A549 (cell line): ENCODE measurements around the gene ITPR3.

ENCODE experiments used
- CEBPB ChIP-seq, 2 experiments: fragments of >200 bp in 1 of 2; sonication (Bioruptor Twin) in 1 of 2; formaldehyde crosslinking in 1 of 2; IDR thresholded peaks; 2 replicates each; pipeline ENCODE4 v1.6.1; 2012 to 2016
- GATA3 ChIP-seq: IDR thresholded peaks from 2 replicates; pipeline ENCODE4 v1.6.1; 2012; ENCODE audit warnings: borderline replicate concordance
- HMGXB4 ChIP-seq: fragments of 250-450 bp; sonication (Bioruptor Pico); IDR thresholded peaks from 2 replicates; pipeline ENCODE4 v1.5.0; 2021; ENCODE audit warnings: mild to moderate bottlenecking, moderate library complexity, borderline replicate concordance
- JUN ChIP-seq, 2 experiments: fragments of >200 bp; sonication (Bioruptor Twin); formaldehyde crosslinking; IDR thresholded peaks; 2 replicates in 1 of 2; 3 replicates in 1 of 2; pipeline ENCODE4 v1.6.1; 2016 to 2017
- JUNB ChIP-seq: fragments of >200 bp; sonication (Bioruptor Twin); formaldehyde crosslinking; IDR thresholded peaks from 2 replicates; pipeline ENCODE4 v1.6.1; 2016
- MAX ChIP-seq: IDR thresholded peaks from 2 replicates; pipeline ENCODE4 v1.6.1; 2012
- MAZ ChIP-seq: fragments of 150-350 bp; IDR thresholded peaks from 2 replicates; pipeline ENCODE4 v1.6.1; 2014; ENCODE audit warnings: antibody characterized with exemption, low read depth, low read length, borderline replicate concordance
- POLR2A ChIP-seq: IDR thresholded peaks from 2 replicates; pipeline ENCODE4 v1.6.1; 2012; ENCODE audit warnings: mild to moderate bottlenecking, low read length
- POLR2AphosphoS2 ChIP-seq: conservative IDR thresholded peaks from 2 replicates; pipeline ENCODE4 v1.6.1; 2012; ENCODE audit warnings: low read length, improper control_type of control experiment, inconsistent platforms
- RAD21 ChIP-seq, 2 experiments: fragments of >200 bp in 1 of 2; sonication (Bioruptor Twin) in 1 of 2; formaldehyde crosslinking in 1 of 2; IDR thresholded peaks in 1 of 2; conservative IDR thresholded peaks in 1 of 2; 2 replicates in 1 of 2; 3 replicates in 1 of 2; pipeline ENCODE4 v1.6.1; 2012 to 2018; ENCODE audit warnings: inconsistent platforms in 1 of 2
- RCOR1 ChIP-seq: fragments of 150-350 bp; IDR thresholded peaks from 2 replicates; pipeline ENCODE4 v1.6.1; 2014; ENCODE audit warnings: antibody characterized with exemption, low read length, low read depth
- RFX5 ChIP-seq: fragments of 450-650 bp; IDR thresholded peaks from 2 replicates; pipeline ENCODE4 v1.7.1; 2014; ENCODE audit warnings: antibody characterized with exemption, mild to moderate bottlenecking, moderate library complexity
- ZC3H11A ChIP-seq: fragments of 450-650 bp; IDR thresholded peaks from 2 replicates; pipeline ENCODE4 v1.6.1; 2014; ENCODE audit warnings: antibody characterized with exemption, mild to moderate bottlenecking
- TF ChIP-seq, protein P1 (sequence below): fragments of >200 bp; sonication (Bioruptor Twin); formaldehyde crosslinking; IDR thresholded peaks from 3 replicates; pipeline ENCODE4 v1.5.1; 2016

GRCh38 chr6:33628401-33628964 is 7.4 kb downstream of the ITPR3 start:
- TF ChIP-seq, protein P1, sequence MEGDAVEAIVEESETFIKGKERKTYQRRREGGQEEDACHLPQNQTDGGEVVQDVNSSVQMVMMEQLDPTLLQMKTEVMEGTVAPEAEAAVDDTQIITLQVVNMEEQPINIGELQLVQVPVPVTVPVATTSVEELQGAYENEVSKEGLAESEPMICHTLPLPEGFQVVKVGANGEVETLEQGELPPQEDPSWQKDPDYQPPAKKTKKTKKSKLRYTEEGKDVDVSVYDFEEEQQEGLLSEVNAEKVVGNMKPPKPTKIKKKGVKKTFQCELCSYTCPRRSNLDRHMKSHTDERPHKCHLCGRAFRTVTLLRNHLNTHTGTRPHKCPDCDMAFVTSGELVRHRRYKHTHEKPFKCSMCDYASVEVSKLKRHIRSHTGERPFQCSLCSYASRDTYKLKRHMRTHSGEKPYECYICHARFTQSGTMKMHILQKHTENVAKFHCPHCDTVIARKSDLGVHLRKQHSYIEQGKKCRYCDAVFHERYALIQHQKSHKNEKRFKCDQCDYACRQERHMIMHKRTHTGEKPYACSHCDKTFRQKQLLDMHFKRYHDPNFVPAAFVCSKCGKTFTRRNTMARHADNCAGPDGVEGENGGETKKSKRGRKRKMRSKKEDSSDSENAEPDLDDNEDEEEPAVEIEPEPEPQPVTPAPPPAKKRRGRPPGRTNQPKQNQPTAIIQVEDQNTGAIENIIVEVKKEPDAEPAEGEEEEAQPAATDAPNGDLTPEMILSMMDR = no peak
- TF ChIP-seq POLR2A = no peak
- no peak for TF ChIP-seq POLR2AphosphoS2
- no peak for TF ChIP-seq ZC3H11A
- no peak for TF ChIP-seq GATA3
- no peak for TF ChIP-seq HMGXB4 (CRISPR knock-in tag)
- no peak for TF ChIP-seq RAD21 (conservative IDR thresholded peaks at IDR 0.05 in 1 of 2, IDR thresholded peaks at IDR 0.05 in 1 of 2)
- TF ChIP-seq MAZ = no peak
- no peak for TF ChIP-seq JUNB
- no peak for TF ChIP-seq RFX5
- no peak for TF ChIP-seq CEBPB (IDR thresholded peaks at IDR 0.05)
- no peak for TF ChIP-seq RCOR1
- TF ChIP-seq JUN (IDR thresholded peaks at IDR 0.05) = no peak
- TF ChIP-seq MAX = no peak
